ENCODE measurements around the gene GGT6. TPM values are rescaled to one million over a fixed set of nuclear protein-coding genes. Genes with fewer than 3 reads are reported as not detected.

The GGT6 gene
- total RNA-seq, 1 donor from 2014 or later: not detected

DNA sequence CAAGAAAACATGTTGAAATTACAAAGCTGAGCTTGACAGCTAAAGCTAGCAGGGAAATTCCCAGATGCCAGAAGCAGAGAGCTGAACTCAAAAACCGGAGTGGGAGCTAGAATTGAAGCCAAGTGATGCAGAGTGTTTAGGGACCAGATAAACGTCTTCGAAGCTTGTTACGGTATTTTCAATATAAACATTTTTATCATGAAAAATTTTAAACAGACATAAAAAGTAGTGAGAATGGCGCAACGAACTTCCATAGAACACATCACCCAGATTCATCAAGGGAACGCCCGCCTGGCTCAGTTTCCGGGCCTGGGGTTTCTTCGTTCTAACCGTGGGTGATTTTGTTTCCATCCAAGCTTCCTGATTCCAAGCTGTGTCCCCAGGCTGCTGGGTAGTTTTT lies 43.6 kb downstream of the GGT6 start:
- peaks cover 16% of the 10 kb centered on the region for H3K36me3 Mint-ChIP-seq (ENCODE audit: low read depth, unreplicated experiment)
- H3K9me3 Mint-ChIP-seq (ENCODE audit: unreplicated experiment): no peaks in the 10 kb centered on the region
- TF ChIP-seq, protein P1, sequence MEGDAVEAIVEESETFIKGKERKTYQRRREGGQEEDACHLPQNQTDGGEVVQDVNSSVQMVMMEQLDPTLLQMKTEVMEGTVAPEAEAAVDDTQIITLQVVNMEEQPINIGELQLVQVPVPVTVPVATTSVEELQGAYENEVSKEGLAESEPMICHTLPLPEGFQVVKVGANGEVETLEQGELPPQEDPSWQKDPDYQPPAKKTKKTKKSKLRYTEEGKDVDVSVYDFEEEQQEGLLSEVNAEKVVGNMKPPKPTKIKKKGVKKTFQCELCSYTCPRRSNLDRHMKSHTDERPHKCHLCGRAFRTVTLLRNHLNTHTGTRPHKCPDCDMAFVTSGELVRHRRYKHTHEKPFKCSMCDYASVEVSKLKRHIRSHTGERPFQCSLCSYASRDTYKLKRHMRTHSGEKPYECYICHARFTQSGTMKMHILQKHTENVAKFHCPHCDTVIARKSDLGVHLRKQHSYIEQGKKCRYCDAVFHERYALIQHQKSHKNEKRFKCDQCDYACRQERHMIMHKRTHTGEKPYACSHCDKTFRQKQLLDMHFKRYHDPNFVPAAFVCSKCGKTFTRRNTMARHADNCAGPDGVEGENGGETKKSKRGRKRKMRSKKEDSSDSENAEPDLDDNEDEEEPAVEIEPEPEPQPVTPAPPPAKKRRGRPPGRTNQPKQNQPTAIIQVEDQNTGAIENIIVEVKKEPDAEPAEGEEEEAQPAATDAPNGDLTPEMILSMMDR (IDR thresholded peaks at IDR 0.05; ENCODE audit: unreplicated experiment): no peak
- DNase-seq (ENCODE audit: low spot score): no peak
- no peak overlapping the region for H3K4me3 Mint-ChIP-seq (ENCODE audit: unreplicated experiment)
- peaks cover 13% of the 10 kb centered on the region for H3K27me3 Mint-ChIP-seq (ENCODE audit: unreplicated experiment)
- H3K4me1 Mint-ChIP-seq (ENCODE audit: unreplicated experiment): peaks cover 42% of the 10 kb centered on the region
- H3K27ac Mint-ChIP-seq (ENCODE audit: unreplicated experiment): no peak overlapping the region

DNA sequence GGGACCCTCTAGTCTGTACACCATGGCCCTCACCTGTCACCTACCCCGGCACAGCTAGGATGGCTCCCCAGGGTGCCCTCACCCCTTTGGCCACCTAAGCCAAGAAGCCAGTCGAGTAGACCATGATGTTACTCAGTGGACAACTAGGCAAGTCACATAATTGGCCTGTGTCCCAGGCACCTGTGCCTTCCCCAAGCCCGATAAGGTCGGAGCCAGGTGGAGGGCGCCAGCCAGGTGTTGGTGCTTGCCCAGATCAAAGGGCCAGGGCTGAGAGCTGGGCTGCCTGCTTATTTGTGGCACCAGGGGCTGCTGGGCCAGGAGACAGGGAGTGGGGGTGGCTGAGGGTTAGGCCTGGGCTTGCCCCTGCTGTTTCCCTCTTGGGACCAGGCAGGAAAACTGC lies 44.9 kb downstream of the GGT6 start:
- no peaks in the 10 kb centered on the region for H3K9me3 Mint-ChIP-seq (ENCODE audit: unreplicated experiment)
- TF ChIP-seq, protein P1 (IDR thresholded peaks at IDR 0.05; ENCODE audit: unreplicated experiment): no peak
- no peak overlapping the region for H3K27ac Mint-ChIP-seq (ENCODE audit: unreplicated experiment)

DNA sequence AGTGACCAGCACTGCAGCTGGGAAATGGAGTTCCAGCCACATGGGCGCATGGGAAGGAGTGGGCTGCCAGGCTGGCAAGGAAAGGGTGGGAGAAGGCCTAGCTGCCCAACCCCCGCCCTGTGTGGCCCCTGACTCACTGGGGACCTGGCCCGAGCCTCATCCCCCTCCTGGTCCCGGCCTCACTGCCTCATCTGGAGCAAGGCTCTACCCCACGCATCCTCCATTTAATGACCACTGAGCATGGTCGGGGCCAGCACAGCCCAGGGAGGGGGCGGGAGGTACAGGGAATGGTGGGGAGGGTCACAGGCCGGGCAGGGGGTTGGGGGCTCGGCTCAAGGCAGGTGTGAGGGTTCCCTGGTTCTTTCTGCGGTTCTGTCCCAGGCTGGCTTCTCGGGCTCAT lies 45.6 kb downstream of the GGT6 start:
- DNase-seq (ENCODE audit: low spot score): no peak
- TF ChIP-seq, protein P1 (IDR thresholded peaks at IDR 0.05; ENCODE audit: unreplicated experiment): no peak
- Mint-ChIP-seq H3K4me3 (ENCODE audit: unreplicated experiment) (no peak overlapping the region), H3K27ac (ENCODE audit: unreplicated experiment) (no peak overlapping the region), H3K27me3 (ENCODE audit: unreplicated experiment) (peaks cover 16% of the 10 kb centered on the region), H3K36me3 (ENCODE audit: low read depth, unreplicated experiment) (peaks cover 17% of the 10 kb centered on the region), H3K4me1 (ENCODE audit: unreplicated experiment) (peaks cover 40% of the 10 kb centered on the region), H3K9me3 (ENCODE audit: unreplicated experiment) (no peaks in the 10 kb centered on the region)

More for the DNA sequence above, 44.9 kb downstream of the GGT6 start:
- Mint-ChIP-seq H3K4me1 (ENCODE audit: unreplicated experiment) (peaks cover 42% of the 10 kb centered on the region), H3K4me3 (ENCODE audit: unreplicated experiment) (no peak overlapping the region), H3K36me3 (ENCODE audit: low read depth, unreplicated experiment) (peaks cover 16% of the 10 kb centered on the region), H3K27me3 (ENCODE audit: unreplicated experiment) (peaks cover 16% of the 10 kb centered on the region)
- no peak for DNase-seq (ENCODE audit: low spot score)

DNA sequence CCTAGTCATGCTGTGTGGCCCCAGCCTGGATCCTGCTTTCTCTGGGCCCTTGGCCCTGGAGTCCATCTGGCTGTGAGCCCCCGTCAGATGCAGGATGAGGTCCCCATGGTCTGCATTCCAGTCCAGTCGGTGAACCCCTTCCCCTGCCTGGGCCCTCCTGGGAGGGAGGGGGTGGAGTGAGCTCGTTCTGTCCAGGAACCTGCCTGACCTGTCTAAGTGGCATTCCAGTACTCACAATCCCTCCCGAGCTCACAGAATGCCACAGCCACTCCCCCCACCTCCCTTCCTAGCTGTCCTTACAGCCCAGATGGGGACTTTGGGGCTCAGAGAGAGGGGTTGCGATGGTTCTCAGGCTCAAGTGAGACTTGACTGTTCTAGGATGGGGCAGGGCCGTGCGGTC lies 46.2 kb downstream of the GGT6 start:
- no peak overlapping the region for H3K4me3 Mint-ChIP-seq (ENCODE audit: unreplicated experiment)
- peaks cover 16% of the 10 kb centered on the region for H3K27me3 Mint-ChIP-seq (ENCODE audit: unreplicated experiment)
- peaks cover 23% of the 10 kb centered on the region for H3K36me3 Mint-ChIP-seq (ENCODE audit: low read depth, unreplicated experiment)
- H3K27ac Mint-ChIP-seq (ENCODE audit: unreplicated experiment): no peak overlapping the region
- DNase-seq (ENCODE audit: low spot score): no peak
- H3K9me3 Mint-ChIP-seq (ENCODE audit: unreplicated experiment): no peaks in the 10 kb centered on the region
- peaks cover 44% of the 10 kb centered on the region for H3K4me1 Mint-ChIP-seq (ENCODE audit: unreplicated experiment)
- TF ChIP-seq, protein P1 (IDR thresholded peaks at IDR 0.05; ENCODE audit: unreplicated experiment): no peak

DNA sequence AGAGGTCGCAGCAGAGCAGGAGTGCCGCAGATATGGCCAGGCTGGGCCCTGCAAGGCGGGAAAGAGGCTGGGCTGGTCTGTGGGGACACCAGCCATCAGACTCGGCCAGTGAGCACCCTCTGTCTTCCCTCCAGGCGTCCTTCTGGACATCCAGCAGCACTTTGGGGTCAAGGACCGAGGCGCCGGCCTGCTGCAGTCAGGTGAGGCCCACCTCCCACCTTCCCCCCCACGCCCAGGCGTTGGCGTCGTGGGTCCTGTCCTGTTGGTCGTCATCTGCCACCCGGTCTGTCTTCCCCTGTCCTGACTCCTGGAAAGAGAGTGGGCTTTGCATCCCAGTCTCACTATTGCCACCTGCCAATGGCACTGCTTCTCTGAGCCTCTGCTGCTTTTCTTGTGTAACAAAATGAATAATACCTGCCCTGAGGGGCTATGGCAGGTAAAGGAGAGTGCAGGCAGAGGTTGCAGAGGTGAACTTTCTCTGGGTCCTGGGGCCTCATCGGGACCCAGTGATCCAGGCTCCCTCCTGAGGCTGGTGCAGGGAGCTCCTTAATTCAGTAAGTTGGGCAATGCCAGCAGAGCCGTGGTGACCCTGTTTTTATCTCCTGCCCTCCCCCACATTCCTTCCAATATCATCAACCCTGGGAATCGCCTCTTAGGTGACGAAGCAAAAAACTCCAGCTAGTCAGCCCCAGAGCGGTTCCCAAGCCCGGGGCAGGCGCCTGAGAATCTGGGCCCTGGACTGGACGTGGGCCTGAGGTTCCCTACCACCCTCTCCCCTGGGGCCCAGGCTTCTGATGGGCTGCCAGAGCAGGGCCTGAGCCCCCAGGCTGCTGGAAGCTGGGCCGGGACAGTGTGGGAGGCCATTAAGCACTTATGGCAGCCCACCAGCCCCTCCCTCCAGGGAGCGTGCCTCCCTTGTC lies 47.0 kb downstream of the GGT6 start:
- DNase-seq (ENCODE audit: low spot score): no peak
- Mint-ChIP-seq H3K9me3 (ENCODE audit: unreplicated experiment) (no peaks in the 10 kb centered on the region), H3K27me3 (ENCODE audit: unreplicated experiment) (peaks cover 19% of the 10 kb centered on the region), H3K4me1 (ENCODE audit: unreplicated experiment) (peaks cover 49% of the 10 kb centered on the region), H3K27ac (ENCODE audit: unreplicated experiment) (no peak overlapping the region), H3K36me3 (ENCODE audit: low read depth, unreplicated experiment) (peaks cover 31% of the 10 kb centered on the region), H3K4me3 (ENCODE audit: unreplicated experiment) (no peak overlapping the region)
- TF ChIP-seq, protein P1 (IDR thresholded peaks at IDR 0.05; ENCODE audit: unreplicated experiment): no peak
